GM19468 (cell line): ENCODE data around the gene NOSIP.

Experiments
- ATAC-seq: cut with Tn5 transposase; IDR thresholded peaks from one replicate; pipeline ENCODE4 v1.9.1; 2021; ENCODE audit warnings: mild to moderate bottlenecking, moderate library complexity, moderate number of reproducible peaks; ENCODE audit not compliant: unreplicated experiment; ENCODE audit errors: extremely low read depth

NOSIP gene

DNA sequence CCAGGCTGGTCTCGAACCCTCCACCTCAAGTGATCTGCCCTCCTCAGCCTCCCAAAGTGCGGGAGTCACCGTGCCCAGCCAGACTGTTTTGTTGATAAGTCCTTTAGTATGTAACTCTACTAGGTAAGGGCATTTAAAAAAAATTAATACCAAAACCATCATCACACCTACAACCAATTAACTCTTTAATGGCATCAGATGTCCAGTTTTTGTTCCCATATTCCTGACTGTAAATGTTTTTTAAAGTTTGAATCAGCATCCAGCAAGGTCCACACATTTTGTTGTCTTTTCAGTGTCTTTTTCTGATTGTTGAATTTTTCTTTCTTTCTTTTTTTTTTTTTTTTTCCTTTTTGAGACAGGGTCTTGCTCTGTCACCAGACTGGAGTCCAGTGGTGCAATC, 62.3 kb downstream of the NOSIP start:
- no peak for ATAC-seq

- ATAC-seq: no peak
Observed at GRCh38 chr19:49515767-49516166, 64.6 kb downstream of the NOSIP start.

- ATAC-seq: no peak
Observed at GRCh38 chr19:49514151-49514550, 66.2 kb downstream of the NOSIP start.

DNA sequence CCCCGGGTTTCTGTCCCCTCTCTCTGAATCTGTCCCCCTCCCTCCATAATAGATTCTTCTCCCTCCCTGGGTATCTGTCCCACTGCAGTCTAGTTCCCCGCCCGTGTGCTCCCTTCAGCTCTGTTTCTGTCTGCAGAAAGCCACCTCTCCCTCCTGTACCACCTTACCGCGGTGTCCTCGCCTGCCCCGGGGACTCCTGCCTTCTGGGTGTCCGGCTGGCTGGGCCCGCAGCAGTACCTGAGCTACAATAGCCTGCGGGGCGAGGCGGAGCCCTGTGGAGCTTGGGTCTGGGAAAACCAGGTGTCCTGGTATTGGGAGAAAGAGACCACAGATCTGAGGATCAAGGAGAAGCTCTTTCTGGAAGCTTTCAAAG, 66.6 kb downstream of the NOSIP start:
- ATAC-seq: no peak

- ATAC-seq: no peak
Observed at GRCh38 chr19:49512970-49513745, 67.2 kb downstream of the NOSIP start.

GRCh38 chr19:49507803-49508494, 72.4 kb downstream of the NOSIP start:
- no peak for ATAC-seq

GRCh38 chr19:49506575-49507105, 73.7 kb downstream of the NOSIP start:
- ATAC-seq: no peak
